H1 (cell line): ENCODE data around the gene RMP24.

Source experiments
- ASH2L ChIP-seq: fragments of 200-600, 300-600 bp; sonication (generic); IDR thresholded peaks from one replicate; pipeline ENCODE4 v1.7.1; 2017; ENCODE audit warnings: low read length
- BACH1 ChIP-seq: IDR thresholded peaks from 2 replicates; pipeline ENCODE4 v1.6.1; 2012; ENCODE audit warnings: low read length, improper control_type of control experiment
- CBX5 ChIP-seq: fragments of 300-800, 300-1000 bp; sonication (generic); IDR thresholded peaks from 2 replicates; pipeline ENCODE4 v1.7.1; 2016; ENCODE audit warnings: antibody characterized with exemption, low read length, low read depth
- CEBPB ChIP-seq: IDR thresholded peaks from 2 replicates; pipeline ENCODE4 v1.6.1; 2012; ENCODE audit warnings: low read depth, low read length
- CHD1 ChIP-seq: IDR thresholded peaks from 2 replicates; pipeline ENCODE4 v1.6.1; 2012; ENCODE audit warnings: low read depth, low read length, improper control_type of control experiment
- CREB1 ChIP-seq: IDR thresholded peaks from 2 replicates; pipeline ENCODE4 v1.6.1; 2012; ENCODE audit warnings: inconsistent platforms
- CTBP2 ChIP-seq: IDR thresholded peaks from 2 replicates; pipeline ENCODE4 v1.7.0; 2011; ENCODE audit warnings: borderline replicate concordance, mild to moderate bottlenecking, moderate library complexity, mixed read lengths, low read length; ENCODE audit not compliant: insufficient read depth, insufficient read length
- EP300 ChIP-seq, 2 experiments: IDR thresholded peaks; 1 replicate in 1 of 2; 2 replicates in 1 of 2; pipeline ENCODE4 v1.6.1; 2011 to 2012; ENCODE audit warnings: low read depth in 2 of 2, low read length in 2 of 2, mild to moderate bottlenecking in 2 of 2, borderline replicate concordance in 1 of 2, inconsistent platforms in 1 of 2, moderate library complexity in 1 of 2
- HDAC2 ChIP-seq, 2 experiments: fragments of 300-600 bp in 1 of 2; sonication (generic) in 1 of 2; IDR thresholded peaks; 2 replicates each; pipeline ENCODE4 v1.6.1; 2011 to 2012; ENCODE audit warnings: low read depth in 2 of 2, low read length in 2 of 2, mild to moderate bottlenecking in 2 of 2, moderate library complexity in 2 of 2, borderline replicate concordance in 1 of 2, inconsistent platforms in 1 of 2
- KDM5A ChIP-seq: fragments of 200-600 bp; IDR thresholded peaks from 2 replicates; pipeline ENCODE4 v1.7.1; 2012; ENCODE audit warnings: mild to moderate bottlenecking, low read length, inconsistent platforms, mixed read lengths
- NRF1 ChIP-seq: IDR thresholded peaks from 2 replicates; pipeline ENCODE4 v1.6.1; 2011; ENCODE audit warnings: mild to moderate bottlenecking, low read depth, low read length, improper control_type of control experiment
- POU5F1 ChIP-seq: IDR thresholded peaks from 2 replicates; pipeline ENCODE4 v1.6.1; 2011; ENCODE audit warnings: low read depth, mild to moderate bottlenecking, low read length, moderate library complexity
- RNF2 ChIP-seq: fragments of 200-900, 300-1000 bp; sonication (generic); IDR thresholded peaks from 2 replicates; pipeline ENCODE4 v1.7.1; 2016; ENCODE audit warnings: borderline replicate concordance, low read depth, mild to moderate bottlenecking, antibody characterized with exemption, low read length; ENCODE audit not compliant: poor library complexity, severe bottlenecking; ENCODE audit errors: missing control alignments
- SRF ChIP-seq: IDR thresholded peaks from 2 replicates; pipeline ENCODE4 v1.6.1; 2011; ENCODE audit warnings: mild to moderate bottlenecking, low read depth, low read length, moderate library complexity
- TAF1 ChIP-seq: IDR thresholded peaks from 2 replicates; pipeline ENCODE4 v1.6.1; 2011; ENCODE audit warnings: mild to moderate bottlenecking, low read depth, low read length
- TEAD4 ChIP-seq: IDR thresholded peaks from 2 replicates; pipeline ENCODE4 v1.6.1; 2012; ENCODE audit warnings: low read depth, low read length, inconsistent platforms, mixed read lengths
- YY1 ChIP-seq: IDR thresholded peaks from 2 replicates; pipeline ENCODE4 v1.6.1; 2011; ENCODE audit warnings: low read depth, mild to moderate bottlenecking, low read length
- TF ChIP-seq, protein P1 (sequence below): IDR thresholded peaks from 2 replicates; pipeline ENCODE4 v1.6.1; 2011; ENCODE audit warnings: low read length, improper control_type of control experiment
- TF ChIP-seq, protein P2 (sequence below): IDR thresholded peaks from 2 replicates; pipeline ENCODE4 v1.6.1; 2012; ENCODE audit warnings: low read length, inconsistent platforms

The RMP24 gene

DNA sequence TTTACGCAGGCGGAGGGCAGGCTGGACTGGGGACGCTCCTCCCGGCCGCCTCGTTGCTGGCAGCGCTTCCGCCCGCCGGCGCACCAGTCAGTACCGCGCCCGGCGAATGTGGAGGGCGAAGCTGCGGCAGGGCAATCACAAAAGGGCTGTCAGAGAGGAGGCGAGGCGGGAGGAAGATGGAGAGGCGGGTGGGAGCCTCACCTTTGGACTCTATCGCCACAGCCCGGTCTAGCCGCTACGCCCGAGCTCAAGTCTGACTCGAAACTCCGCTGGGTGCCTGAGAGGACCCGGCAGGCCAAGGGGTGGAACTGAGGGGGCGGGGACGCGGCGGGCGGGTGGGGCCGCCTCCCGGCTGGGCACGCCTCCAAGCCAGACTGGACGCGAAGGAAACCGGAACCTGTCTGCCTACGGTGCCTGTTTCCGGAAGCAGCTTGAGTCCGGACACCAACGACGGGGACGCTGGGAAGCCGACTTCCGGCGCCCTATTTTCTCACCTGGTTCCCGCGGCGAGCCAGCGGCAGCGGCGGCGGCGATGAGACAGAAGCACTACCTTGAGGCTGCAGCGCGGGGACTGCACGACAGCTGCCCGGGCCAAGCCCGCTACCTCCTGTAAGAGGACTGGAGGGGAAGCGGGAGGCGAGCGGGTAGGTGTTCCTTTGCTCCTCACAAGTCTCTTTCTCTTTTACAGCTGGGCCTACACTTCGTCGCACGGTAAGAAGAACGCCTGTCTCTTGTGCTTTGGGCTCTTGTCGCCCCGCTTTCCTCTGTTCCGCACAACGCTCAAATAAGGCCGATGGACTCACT lies at the start of gene RMP24 (continued):
- TF ChIP-seq CEBPB, result no peak
- TF ChIP-seq BACH1, result no peak
- TF ChIP-seq, protein P1, sequence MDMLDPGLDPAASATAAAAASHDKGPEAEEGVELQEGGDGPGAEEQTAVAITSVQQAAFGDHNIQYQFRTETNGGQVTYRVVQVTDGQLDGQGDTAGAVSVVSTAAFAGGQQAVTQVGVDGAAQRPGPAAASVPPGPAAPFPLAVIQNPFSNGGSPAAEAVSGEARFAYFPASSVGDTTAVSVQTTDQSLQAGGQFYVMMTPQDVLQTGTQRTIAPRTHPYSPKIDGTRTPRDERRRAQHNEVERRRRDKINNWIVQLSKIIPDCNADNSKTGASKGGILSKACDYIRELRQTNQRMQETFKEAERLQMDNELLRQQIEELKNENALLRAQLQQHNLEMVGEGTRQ, result no peak
- TF ChIP-seq TAF1, result peak; percentile 97
- TF ChIP-seq EP300 (IDR thresholded peaks at IDR 0.05; ENCODE audit: borderline replicate concordance in 1 of 2, low read depth in 2 of 2, low read length in 2 of 2), result peak in 1 of 2 experiments; percentile 84; a peak in 1 of 3 replicates
- no peak for TF ChIP-seq CTBP2
- TF ChIP-seq, protein P2, sequence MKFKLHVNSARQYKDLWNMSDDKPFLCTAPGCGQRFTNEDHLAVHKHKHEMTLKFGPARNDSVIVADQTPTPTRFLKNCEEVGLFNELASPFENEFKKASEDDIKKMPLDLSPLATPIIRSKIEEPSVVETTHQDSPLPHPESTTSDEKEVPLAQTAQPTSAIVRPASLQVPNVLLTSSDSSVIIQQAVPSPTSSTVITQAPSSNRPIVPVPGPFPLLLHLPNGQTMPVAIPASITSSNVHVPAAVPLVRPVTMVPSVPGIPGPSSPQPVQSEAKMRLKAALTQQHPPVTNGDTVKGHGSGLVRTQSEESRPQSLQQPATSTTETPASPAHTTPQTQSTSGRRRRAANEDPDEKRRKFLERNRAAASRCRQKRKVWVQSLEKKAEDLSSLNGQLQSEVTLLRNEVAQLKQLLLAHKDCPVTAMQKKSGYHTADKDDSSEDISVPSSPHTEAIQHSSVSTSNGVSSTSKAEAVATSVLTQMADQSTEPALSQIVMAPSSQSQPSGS, result no peak; the same call in none of the 2 replicates
- TF ChIP-seq POU5F1, result no peak
- peak; percentile 68 for TF ChIP-seq KDM5A
- 0 out of 2 replicates have a peak, but pooled peaks have one; percentile 13 for TF ChIP-seq YY1
- TF ChIP-seq RNF2, result no peak
- peak; percentile 82 for TF ChIP-seq CREB1
- TF ChIP-seq CBX5, result no peak
- TF ChIP-seq SRF, result peak; percentile 71
- TF ChIP-seq NRF1, result no peak
- peak; percentile 91 for TF ChIP-seq ASH2L
- TF ChIP-seq TEAD4, result no peak
- peak in 1 of 2 experiments; percentile 43; a peak in 1 of 4 replicates for TF ChIP-seq HDAC2 (IDR thresholded peaks at IDR 0.05; ENCODE audit: borderline replicate concordance in 1 of 2, low read depth in 2 of 2, low read length in 2 of 2)
- no peak for TF ChIP-seq CHD1
